Stimulated activated naive CD4-positive, alpha-beta T cell treated with Interleukin-2 at 50 U/mL for 16 hours (primary cell): Measurements from ENCODE around the gene CEACAM7.
"Not testable (repeated sequence)": the region's sequence is repeated elsewhere in the genome, so short reads cannot be mapped to it uniquely, and the experiment has no call there.

Source experiments
- DNase-seq: peaks from one replicate; lab custom pipeline; 2025; lab: John Stamatoyannopoulos, UW

CEACAM7 gene

DNA sequence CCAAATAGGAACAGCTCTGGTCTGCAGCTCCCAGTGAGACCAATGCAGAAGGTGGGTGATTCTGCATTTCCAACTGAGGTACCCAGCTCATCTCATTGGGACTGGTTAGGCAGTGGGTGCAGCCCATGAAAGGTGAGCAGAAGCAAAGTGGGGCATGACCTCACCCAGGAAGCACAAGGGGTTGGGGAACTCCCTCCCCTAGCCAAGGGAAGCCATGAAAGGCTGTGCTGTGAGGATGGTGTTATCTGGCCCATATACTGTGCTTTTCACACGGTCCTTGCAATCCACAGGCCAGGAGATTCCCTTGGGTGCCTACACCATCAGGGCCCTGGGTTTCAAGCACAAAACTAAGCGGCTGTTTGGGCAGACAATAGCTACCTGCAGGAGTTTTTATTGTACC, 31.3 kb downstream of the CEACAM7 start:
- DNase-seq = not testable (repeated sequence)

DNA sequence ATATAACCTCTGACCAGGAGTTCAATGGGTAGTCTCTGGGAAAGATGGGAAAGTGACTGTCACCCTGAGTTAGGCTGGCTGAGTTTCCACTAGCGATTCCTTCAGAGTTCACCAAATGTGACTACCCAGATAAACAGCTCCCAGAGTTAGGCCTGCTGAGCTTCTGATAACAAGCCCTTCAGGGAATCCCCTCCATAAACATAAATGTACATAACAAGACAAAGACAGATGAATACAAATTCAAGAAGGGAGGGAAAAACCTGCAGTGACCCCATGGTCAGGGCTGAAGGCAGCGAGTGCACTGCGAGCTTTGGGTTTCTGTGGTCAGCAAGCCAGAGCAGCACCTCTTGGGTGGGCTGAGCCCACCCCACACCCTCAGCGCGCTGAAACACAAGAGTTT, 35.8 kb downstream of the CEACAM7 start:
- DNase-seq = no peak

DNA sequence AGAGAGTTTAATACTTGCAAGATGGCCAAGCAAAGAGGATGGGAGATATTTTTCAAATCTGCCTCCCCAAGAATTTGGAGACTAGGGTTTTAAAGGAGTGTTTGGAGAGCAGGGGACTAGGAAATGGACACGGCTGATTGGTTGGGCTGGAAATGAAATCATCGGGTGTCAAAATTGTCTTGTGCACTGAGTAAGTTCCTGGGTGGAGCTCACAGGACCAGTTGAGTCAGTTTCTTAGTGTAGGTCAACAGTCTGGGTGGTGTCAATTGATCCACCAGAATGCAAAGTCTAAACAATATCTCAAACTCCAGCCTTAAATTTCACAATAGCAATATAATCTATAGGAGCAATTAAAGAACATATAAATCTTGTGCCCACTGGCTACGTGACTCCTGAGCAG, 38.2 kb downstream of the CEACAM7 start:
- no peak for DNase-seq

DNA sequence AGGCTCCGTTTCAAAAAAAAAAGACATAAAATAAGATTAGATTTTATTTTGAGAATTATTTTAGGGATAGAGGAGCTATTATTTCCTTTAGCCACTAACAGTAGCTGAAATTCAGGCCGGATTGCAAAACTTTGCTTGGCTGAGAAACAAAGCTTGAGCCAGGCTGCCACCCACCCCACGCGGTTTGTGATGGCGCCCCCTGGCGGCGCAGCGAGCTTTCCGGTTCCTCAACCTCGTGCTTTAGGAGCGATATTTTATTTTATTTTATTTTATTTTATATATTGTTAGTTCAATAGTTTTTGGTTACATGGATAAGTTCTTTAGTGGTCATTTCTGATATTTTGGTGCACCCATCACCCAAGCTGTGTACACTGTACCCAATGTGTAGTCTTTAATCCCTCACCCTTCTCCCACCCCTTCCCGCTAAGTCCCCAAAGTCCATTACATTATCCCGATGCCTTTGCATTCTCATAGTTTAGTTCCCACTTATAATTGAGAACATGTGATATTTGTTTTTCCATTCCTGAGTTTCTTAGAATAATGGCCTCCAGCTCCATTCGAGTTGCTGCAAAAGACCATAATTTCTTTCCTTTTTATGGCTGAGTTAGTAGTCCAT, 41.4 kb downstream of the CEACAM7 start:
- no peak for DNase-seq

DNA sequence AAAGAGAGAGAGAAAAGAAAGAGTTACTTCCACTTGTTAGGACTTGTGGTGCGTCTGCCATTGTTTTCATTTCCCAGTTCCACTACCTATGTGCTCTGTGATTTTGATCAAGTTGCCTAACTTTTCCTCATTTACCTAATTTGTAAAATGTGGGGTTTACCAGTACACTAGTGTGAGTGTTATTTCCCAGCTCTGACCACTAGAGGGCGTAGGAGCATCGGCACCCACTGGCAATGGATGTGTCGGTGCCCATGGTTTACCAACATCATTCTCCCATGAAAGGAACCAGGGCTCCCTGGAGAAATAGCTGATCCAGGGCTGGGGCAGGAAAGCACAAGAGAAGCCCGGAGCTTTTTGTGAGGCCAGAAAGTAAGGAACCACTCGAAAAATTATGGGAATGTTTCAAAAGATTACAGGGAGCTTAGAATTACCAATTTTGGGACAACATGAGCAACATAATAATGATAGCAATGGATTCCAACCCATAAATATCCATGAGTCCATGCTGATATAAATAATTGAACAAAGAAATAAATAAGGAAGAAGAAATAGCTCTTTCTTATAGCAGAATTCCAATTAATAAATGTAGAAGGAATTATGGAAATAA, 46.1 kb downstream of the CEACAM7 start:
- DNase-seq = peak; percentile 53

DNA sequence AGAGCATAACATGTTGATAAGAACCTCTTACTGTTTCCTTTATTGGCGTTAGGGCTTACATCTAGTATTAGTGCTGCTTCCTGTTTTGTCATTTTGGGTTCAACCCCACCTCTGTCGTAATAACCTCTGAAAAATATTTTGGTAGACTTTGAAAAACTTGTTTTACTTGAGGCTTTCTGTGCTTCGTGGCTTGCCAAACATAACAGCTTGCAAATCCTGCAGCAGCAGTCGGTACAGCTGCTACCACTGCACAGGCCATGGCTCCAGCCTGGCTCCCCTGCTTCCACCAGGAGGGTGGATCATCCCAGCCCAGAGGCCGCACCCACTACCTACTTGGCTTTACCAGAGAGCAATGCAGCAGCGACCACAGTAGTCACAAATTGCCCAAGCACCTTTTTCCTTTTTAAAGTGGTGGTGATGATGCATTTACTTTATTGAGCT, 49.4 kb downstream of the CEACAM7 start:
- DNase-seq = no peak

DNA sequence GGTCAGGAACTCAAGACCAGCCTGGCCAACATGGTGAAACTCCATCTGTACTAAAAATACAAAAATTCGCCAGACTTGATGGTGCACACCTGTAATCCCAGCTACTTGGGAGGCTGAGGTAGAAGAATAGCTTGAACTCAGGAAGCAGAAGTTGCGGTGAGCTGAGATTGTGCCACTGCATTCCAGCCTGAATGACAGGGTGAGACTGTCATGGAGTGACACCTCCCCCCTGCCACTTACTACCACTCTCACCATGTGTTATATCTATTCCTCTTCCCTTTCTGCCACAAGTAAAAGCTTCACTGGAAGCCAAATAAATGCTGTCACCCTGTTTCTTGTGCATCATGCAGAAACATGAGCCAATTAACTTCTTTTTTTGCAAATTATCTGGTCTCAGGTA, 50.6 kb downstream of the CEACAM7 start:
- no peak for DNase-seq

DNA sequence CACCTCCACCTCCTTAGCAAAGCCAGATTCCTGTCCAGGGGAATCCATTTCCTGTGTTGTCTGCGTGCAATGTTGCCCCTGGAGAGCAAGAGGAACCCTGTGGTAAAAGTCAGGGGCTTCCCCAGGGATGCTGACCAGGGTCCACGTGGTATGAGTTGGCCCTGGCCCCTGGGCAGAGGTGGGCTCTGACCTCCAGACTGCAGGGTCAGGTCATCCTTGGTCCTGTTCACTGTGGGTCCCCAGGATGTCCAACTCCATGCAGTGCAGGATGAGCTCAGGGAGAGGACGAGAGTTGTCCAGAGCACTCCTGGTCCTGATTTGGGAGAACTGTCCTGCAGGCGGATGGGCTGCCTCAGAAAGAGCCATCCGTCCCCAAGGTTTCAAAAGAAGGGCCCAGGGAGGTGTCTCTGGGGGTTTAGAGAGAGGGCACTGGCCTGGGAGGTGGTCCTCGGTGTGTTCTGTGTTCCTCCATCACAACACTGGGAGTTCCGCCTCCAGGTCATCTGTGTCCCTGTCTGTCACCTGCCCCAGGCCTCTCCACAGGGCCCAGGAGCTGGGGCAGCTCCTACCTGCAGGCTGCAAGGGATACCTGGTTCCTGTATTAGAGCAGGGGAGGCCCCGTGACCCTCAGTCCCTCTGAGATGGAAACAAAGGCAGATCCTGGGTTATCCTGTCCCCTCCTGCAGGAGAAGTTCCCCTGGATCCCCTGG, 59.9 kb downstream of the CEACAM7 start:
- DNase-seq = no peak

DNA sequence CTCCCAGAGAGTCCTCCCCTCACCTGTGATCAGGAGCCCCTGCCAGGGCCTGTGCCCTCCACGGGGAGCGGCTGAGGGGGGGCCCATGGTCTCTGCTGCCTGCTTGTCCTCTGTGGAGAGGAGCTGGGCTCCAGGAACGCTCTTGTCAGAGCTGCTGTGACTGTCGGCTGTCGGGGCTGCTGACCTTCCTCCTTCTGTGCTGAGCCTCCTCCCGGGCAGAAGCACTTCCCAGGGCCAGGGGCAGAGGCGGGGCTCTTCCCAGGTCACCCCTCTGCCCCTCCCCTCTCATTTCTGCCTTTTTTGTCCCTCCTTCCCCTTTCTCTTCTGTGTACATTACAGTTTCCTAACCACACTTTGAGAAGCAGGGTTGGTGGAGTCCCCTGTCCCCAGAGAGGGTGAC, 61.2 kb downstream of the CEACAM7 start, which contains the start of gene CEACAM4:
CEACAM4 (minus strand) TSS at position 198 of the 400 bp plus-strand sequence; CDS start at position 87, 111 bp downstream.
- no peak for DNase-seq

DNA sequence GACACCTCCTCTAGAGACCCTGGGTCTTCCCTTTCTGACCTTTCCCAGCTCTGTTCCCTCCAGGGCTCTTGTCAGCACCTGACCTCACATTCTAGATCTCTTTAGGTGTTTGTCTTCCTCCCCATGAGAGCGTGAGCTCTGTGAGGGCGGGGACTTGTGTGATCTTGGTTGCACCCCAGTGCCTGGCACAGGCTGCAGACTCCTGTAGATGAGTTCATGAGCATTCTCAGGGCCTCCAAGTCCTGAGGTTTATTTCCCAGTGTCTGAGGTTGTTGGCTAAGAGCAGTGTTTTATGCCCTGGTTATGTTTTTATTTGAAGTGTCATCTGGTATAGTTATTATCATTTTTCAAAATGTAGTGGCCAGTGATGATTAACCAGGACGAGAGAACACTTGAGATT, 61.8 kb downstream of the CEACAM7 start:
- no peak for DNase-seq

DNA sequence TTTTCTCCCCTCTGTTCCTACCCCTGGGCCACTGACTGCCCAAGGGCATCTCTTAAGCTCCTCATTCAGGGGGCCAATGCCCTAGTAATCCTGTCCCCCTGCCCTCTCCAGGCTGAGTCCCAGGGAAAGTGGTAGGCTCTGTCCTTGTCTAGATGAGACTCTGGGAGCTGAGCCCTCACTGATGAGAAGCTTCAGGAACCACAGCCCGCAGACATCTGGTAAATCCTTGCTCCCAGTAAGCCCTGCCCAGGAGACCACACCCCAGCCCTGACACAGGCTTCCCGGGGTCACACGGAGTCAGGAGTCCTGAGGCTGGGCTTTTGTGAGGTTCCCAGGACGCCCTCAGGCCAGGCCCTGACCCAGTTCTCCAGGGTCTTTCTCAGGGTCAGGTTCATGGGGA, 63.1 kb downstream of the CEACAM7 start:
- DNase-seq = no peak

DNA sequence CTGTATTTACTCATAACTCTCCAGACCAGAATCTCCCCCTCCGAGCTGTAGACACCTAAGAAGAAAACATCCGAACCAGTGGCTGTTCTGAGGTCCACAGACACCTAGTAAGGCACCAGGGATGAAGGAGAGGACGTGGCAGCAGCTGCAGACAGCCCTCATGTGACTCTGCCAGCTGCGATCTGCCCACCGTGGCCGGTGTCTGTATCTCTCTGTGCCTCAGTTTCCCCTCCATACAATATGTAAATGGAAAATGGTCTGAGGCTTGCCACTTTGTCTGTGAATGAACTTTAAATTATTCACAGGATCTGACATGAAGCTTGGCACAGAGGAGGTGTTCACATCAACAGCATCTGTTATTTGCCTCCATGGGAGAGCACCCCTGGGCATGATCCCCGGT, 63.6 kb downstream of the CEACAM7 start:
- DNase-seq = no peak

DNA sequence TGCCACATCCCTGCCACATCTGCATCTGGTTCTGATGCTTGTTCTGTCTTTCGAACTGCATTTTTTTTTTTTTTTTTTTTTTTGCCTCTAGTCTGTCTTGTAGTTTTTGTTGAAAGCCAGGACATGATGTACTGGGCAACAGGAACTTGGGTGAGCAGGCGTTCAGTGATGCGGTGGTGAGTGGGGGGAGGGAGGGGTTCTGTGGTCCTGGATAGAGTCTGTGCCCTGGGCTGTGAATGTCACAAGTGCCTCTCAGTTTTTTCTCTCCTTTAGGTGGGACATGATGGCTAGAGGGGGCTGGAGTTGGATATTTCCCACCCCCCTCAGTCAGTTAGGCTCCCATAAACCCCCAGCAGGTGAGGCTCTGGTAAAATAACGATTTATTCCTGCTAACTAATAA, 64.7 kb downstream of the CEACAM7 start:
- no peak for DNase-seq
